ENCODE measurements around the gene FASLG.

FASLG gene

DNA sequence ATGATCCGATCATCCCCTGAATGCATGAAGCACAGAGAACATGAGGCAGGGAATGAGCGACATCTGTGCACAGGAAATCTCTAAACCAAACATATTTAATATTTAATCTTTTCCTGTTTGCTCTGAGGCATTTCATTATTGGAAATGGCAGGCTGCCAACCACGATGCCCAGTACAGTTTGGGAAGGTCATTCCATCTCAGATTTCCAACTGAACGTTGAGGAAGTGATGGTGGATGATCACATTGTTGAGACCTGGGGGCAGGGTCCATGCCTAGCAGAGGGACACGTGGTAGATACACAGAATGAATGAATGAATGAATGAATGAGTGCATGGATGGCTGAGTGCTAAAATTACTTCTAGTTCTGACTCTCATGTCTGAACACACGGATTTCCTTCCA is 15.9 kb upstream of the FASLG start:
- Histone ChIP-seq H3K36me3 (ENCODE audit: control insufficient read depth, insufficient read depth, low read length) (no peaks in the 10 kb centered on the region), H3K4me1 (ENCODE audit: control insufficient read depth, insufficient read depth, low read length, poor library complexity, severe bottlenecking) (peaks cover 21% of the 10 kb centered on the region), H3K27ac (ENCODE audit: low read depth, low read length, severe bottlenecking) (no peak overlapping the region), H3K9me3 (ENCODE audit: control insufficient read depth, low read length) (no peaks in the 10 kb centered on the region), H3K4me3 (ENCODE audit: extremely low read depth, insufficient read depth, low read length, poor library complexity, severe bottlenecking) (no peak overlapping the region)
- 84 to 100% methylated on average over 4 of the region's 6 CpGs for WGBS, 2 experiments (ENCODE audit: insufficient coverage in 2 of 2)

DNA sequence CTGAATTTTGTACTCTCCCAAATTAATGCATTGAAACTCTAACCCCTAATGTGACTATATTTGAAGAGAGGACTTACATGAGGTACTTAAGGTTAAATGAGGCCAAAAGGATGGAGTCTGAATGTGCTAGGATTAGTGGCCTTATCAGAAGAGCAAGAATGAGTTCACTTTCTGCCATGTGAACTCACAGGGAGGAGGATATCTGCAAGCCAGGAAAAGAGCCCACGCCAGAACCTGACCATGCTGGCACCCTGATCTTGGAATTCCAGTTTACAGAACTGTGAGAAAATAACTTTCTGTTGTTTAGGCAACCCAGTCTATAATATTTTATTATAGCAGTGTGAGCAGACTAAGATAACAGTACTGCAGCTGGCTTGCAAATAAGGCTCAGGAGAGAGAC is 12.2 kb upstream of the FASLG start:
- no peaks in the 10 kb centered on the region for H3K9me3 ChIP-seq (ENCODE audit: control insufficient read depth, low read length)
- no peak overlapping the region for H3K4me3 ChIP-seq (ENCODE audit: extremely low read depth, insufficient read depth, low read length, poor library complexity, severe bottlenecking)
- no peaks in the 10 kb centered on the region for H3K4me1 ChIP-seq (ENCODE audit: control insufficient read depth, insufficient read depth, low read length, poor library complexity, severe bottlenecking)
- H3K27ac ChIP-seq (ENCODE audit: low read depth, low read length, severe bottlenecking) = no peak overlapping the region
- no peaks in the 10 kb centered on the region for H3K36me3 ChIP-seq (ENCODE audit: control insufficient read depth, insufficient read depth, low read length)
- no CpG with 5 or more reads among the region's 1 CpG for WGBS, 2 experiments (ENCODE audit: insufficient coverage in 2 of 2)

GRCh38 chr1:172647110-172647564 is 11.8 kb upstream of the FASLG start:
- WGBS, 2 experiments (ENCODE audit: insufficient coverage in 2 of 2) = 85 to 89% methylated on average over 5 of the region's 8 CpGs
- Histone ChIP-seq H3K27ac (ENCODE audit: low read depth, low read length, severe bottlenecking) (no peak overlapping the region), H3K9me3 (ENCODE audit: control insufficient read depth, low read length) (no peaks in the 10 kb centered on the region)

GRCh38 chr1:172647987-172648386 is 10.9 kb upstream of the FASLG start:
- no peaks in the 10 kb centered on the region for H3K36me3 ChIP-seq (ENCODE audit: control insufficient read depth, insufficient read depth, low read length)
- H3K27ac ChIP-seq (ENCODE audit: low read depth, low read length, severe bottlenecking) = no peak overlapping the region
- H3K4me3 ChIP-seq (ENCODE audit: extremely low read depth, insufficient read depth, low read length, poor library complexity, severe bottlenecking) = no peak overlapping the region
- WGBS, 2 experiments (ENCODE audit: insufficient coverage in 2 of 2) = 94 to 96% methylated on average over 3 to 4 of the region's 4 CpGs
- H3K4me1 ChIP-seq (ENCODE audit: control insufficient read depth, insufficient read depth, low read length, poor library complexity, severe bottlenecking) = no peaks in the 10 kb centered on the region
- no peaks in the 10 kb centered on the region for H3K9me3 ChIP-seq (ENCODE audit: control insufficient read depth, low read length)

More at GRCh38 chr1:172647110-172647564, 11.8 kb upstream of the FASLG start:
- no peaks in the 10 kb centered on the region for H3K4me1 ChIP-seq (ENCODE audit: control insufficient read depth, insufficient read depth, low read length, poor library complexity, severe bottlenecking)
- H3K4me3 ChIP-seq (ENCODE audit: extremely low read depth, insufficient read depth, low read length, poor library complexity, severe bottlenecking) = no peak overlapping the region
- no peaks in the 10 kb centered on the region for H3K36me3 ChIP-seq (ENCODE audit: control insufficient read depth, insufficient read depth, low read length)

- no CpG with 5 or more reads among the region's 2 CpGs for WGBS, 2 experiments (ENCODE audit: insufficient coverage in 2 of 2)
- Histone ChIP-seq H3K9me3 (ENCODE audit: control insufficient read depth, low read length) (no peaks in the 10 kb centered on the region), H3K4me3 (ENCODE audit: extremely low read depth, insufficient read depth, low read length, poor library complexity, severe bottlenecking) (no peak overlapping the region), H3K36me3 (ENCODE audit: control insufficient read depth, insufficient read depth, low read length) (no peaks in the 10 kb centered on the region), H3K27ac (ENCODE audit: low read depth, low read length, severe bottlenecking) (no peak overlapping the region), H3K4me1 (ENCODE audit: control insufficient read depth, insufficient read depth, low read length, poor library complexity, severe bottlenecking) (peaks cover 6% of the 10 kb centered on the region)
Measured at GRCh38 chr1:172650474-172651193, 8.3 kb upstream of the FASLG start.

DNA sequence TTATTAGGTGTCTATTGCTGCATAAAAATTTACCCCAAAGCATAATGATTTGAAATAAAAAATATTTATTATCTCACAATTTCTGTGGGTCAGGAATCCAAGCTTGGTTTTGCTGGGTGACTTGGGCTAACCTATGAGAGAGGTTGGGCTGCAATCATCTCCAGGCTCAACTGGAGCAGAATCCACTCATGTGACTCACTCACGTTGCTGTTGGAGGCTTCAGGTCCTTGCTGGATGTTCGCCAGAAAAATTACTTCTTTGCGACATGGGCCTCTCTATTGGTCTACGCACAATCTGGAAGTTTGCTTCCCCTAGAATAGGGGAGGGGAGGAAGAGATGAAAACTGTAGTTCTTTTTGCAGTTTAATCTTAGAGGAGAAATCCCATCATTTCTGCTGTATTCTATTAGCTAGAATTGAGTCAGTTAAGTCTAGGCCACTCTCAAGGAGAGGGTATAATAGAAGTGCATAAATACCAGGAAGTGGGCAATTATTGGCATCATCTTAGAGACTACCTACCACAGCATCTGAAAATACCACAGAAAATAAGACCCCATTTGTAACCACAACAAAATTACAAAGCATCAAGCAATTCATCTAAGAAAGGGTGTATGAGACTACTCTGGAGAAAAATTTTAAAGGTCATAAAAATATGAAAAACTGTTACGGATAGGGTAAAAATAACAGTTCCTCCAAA is 5.7 kb upstream of the FASLG start:
- peaks cover 6% of the 10 kb centered on the region for H3K4me1 ChIP-seq (ENCODE audit: control insufficient read depth, insufficient read depth, low read length, poor library complexity, severe bottlenecking)
- H3K27ac ChIP-seq (ENCODE audit: low read depth, low read length, severe bottlenecking) = no peak overlapping the region
- H3K36me3 ChIP-seq (ENCODE audit: control insufficient read depth, insufficient read depth, low read length) = no peaks in the 10 kb centered on the region
- WGBS, 2 experiments (ENCODE audit: insufficient coverage in 2 of 2) = 89% methylated on average over 3 of the region's 5 CpGs; no CpG with 5 or more reads in 1 of the 2 experiments
- no peaks in the 10 kb centered on the region for H3K9me3 ChIP-seq (ENCODE audit: control insufficient read depth, low read length)
- H3K4me3 ChIP-seq (ENCODE audit: extremely low read depth, insufficient read depth, low read length, poor library complexity, severe bottlenecking) = no peak overlapping the region

GRCh38 chr1:172654535-172654934 is 4.4 kb upstream of the FASLG start:
- H3K27ac ChIP-seq (ENCODE audit: low read depth, low read length, severe bottlenecking) = no peak overlapping the region
- 100% methylated on average over 1 of the region's 2 CpGs; no CpG with 5 or more reads in 1 of the 2 experiments for WGBS, 2 experiments (ENCODE audit: insufficient coverage in 2 of 2)
- no peaks in the 10 kb centered on the region for H3K9me3 ChIP-seq (ENCODE audit: control insufficient read depth, low read length)
- H3K4me3 ChIP-seq (ENCODE audit: extremely low read depth, insufficient read depth, low read length, poor library complexity, severe bottlenecking) = no peak overlapping the region
- H3K4me1 ChIP-seq (ENCODE audit: control insufficient read depth, insufficient read depth, low read length, poor library complexity, severe bottlenecking) = peaks cover 6% of the 10 kb centered on the region
- H3K36me3 ChIP-seq (ENCODE audit: control insufficient read depth, insufficient read depth, low read length) = no peaks in the 10 kb centered on the region

DNA sequence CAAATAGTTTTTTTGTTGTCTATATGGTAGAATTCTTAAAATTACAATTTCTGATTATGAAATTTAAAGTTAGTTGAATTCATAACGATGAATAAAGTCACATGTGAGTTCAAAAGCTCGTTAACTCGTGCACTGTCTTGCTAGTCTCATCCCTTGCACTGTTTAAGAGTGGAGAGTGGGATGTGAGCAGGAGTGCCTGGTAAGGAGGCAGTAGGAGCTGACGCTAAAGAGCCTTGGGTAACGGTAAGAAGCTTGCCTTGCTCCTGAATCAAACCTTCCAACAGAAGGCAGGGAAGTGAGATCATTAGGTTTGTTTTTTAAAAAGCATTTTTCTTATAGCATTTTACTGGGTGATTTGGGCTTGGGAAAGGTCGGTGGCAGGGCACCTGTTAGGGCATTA is 2.3 kb upstream of the FASLG start:
- Histone ChIP-seq H3K27ac (ENCODE audit: low read depth, low read length, severe bottlenecking) (no peak overlapping the region), H3K36me3 (ENCODE audit: control insufficient read depth, insufficient read depth, low read length) (no peaks in the 10 kb centered on the region), H3K4me1 (ENCODE audit: control insufficient read depth, insufficient read depth, low read length, poor library complexity, severe bottlenecking) (peaks cover 6% of the 10 kb centered on the region), H3K4me3 (ENCODE audit: extremely low read depth, insufficient read depth, low read length, poor library complexity, severe bottlenecking) (no peak overlapping the region), H3K9me3 (ENCODE audit: control insufficient read depth, low read length) (no peaks in the 10 kb centered on the region)
- WGBS, 2 experiments (ENCODE audit: insufficient coverage in 2 of 2) = 89 to 95% methylated on average over 5 to 6 of the region's 6 CpGs

- Histone ChIP-seq H3K4me3 (ENCODE audit: extremely low read depth, insufficient read depth, low read length, poor library complexity, severe bottlenecking) (no peak overlapping the region), H3K9me3 (ENCODE audit: control insufficient read depth, low read length) (no peaks in the 10 kb centered on the region), H3K36me3 (ENCODE audit: control insufficient read depth, insufficient read depth, low read length) (no peaks in the 10 kb centered on the region), H3K4me1 (ENCODE audit: control insufficient read depth, insufficient read depth, low read length, poor library complexity, severe bottlenecking) (peaks cover 6% of the 10 kb centered on the region), H3K27ac (ENCODE audit: low read depth, low read length, severe bottlenecking) (no peak overlapping the region)
- no CpG with 5 or more reads among the region's 1 CpG for WGBS, 2 experiments (ENCODE audit: insufficient coverage in 2 of 2)
Measured at GRCh38 chr1:172657586-172657985, 1.3 kb upstream of the FASLG start.

- 90 to 100% methylated on average over 2 of the region's 3 CpGs for WGBS, 2 experiments (ENCODE audit: insufficient coverage in 2 of 2)
- no peaks in the 10 kb centered on the region for H3K4me1 ChIP-seq (ENCODE audit: control insufficient read depth, insufficient read depth, low read length, poor library complexity, severe bottlenecking)
- H3K9me3 ChIP-seq (ENCODE audit: control insufficient read depth, low read length) = no peaks in the 10 kb centered on the region
- H3K4me3 ChIP-seq (ENCODE audit: extremely low read depth, insufficient read depth, low read length, poor library complexity, severe bottlenecking) = no peak overlapping the region
- H3K27ac ChIP-seq (ENCODE audit: low read depth, low read length, severe bottlenecking) = no peak overlapping the region
- H3K36me3 ChIP-seq (ENCODE audit: control insufficient read depth, insufficient read depth, low read length) = no peaks in the 10 kb centered on the region
Measured at GRCh38 chr1:172661107-172661506, 2.2 kb downstream of the FASLG start.

All from mesodermal cell (in vitro differentiated cells).